ENCODE measurements around the gene EVI2B.

GRCh38 chr17:31299624-31300023 lies 14.2 kb downstream of the EVI2B start:
- no peak for TF ChIP-seq CTCF (optimal IDR thresholded peaks at IDR 0.05 in 1 of 3, IDR thresholded peaks at IDR 0.05 in 1 of 3, conservative IDR thresholded peaks at IDR 0.05 in 1 of 3; ENCODE audit: extremely low read depth in 1 of 3, insufficient read depth in 2 of 3, low read length in 3 of 3)
- TF ChIP-seq EZH2 (IDR thresholded peaks at IDR 0.05; ENCODE audit: low read length) = no peak
